WTC11 (cell line): ENCODE results near the gene UNKL. TPM values are rescaled to one million over a fixed set of nuclear protein-coding genes. Genes with fewer than 3 reads are reported as not detected.

Experiments
- ATAC-seq: fragments of 200-7000 bp; cut with Tn5 transposase; 2 replicates; pipeline ENCODE4 v1.10.0; 2021; ENCODE audit warnings: mild to moderate bottlenecking, moderate library complexity
- CTCF ChIA-PET: fragments of 300-600 bp; sonication (Branson Sonifier 250); formaldehyde crosslinking; loops from one replicate; lab custom pipeline; 2021; ENCODE audit warnings: antibody characterized with exemption; lab: Charles Lee
- POLR2A ChIA-PET: fragments of 350-600 bp; sonication (Branson Sonifier 250); formaldehyde crosslinking; loops from one replicate; lab custom pipeline; 2021; ENCODE audit warnings: antibody characterized with exemption; lab: Charles Lee
- DNase-seq: peaks from one replicate; pipeline ENCODE4 v3.0.0; 2021; ENCODE audit warnings: low spot score
- H3K27ac Mint-ChIP-seq: 2 replicates; pipeline ENCODE4 v1.8.0; 2021; ENCODE audit warnings: mixed read lengths
- H3K27me3 Mint-ChIP-seq: 2 replicates; pipeline ENCODE4 v1.8.0; 2021; ENCODE audit warnings: low read depth, mild to moderate bottlenecking, moderate library complexity, mixed read lengths
- H3K36me3 Mint-ChIP-seq: 2 replicates; pipeline ENCODE4 v1.8.0; 2021; ENCODE audit warnings: mixed read lengths
- H3K4me1 Mint-ChIP-seq: 2 replicates; pipeline ENCODE4 v1.8.0; 2022; ENCODE audit warnings: mixed read lengths
- H3K4me3 Mint-ChIP-seq: 2 replicates; pipeline ENCODE4 v1.8.0; 2021; ENCODE audit warnings: mild to moderate bottlenecking, moderate library complexity, mixed read lengths
- H3K9me3 Mint-ChIP-seq: 2 replicates; pipeline ENCODE4 v1.8.0; 2021; ENCODE audit warnings: mixed read lengths
- ESRRA ChIP-seq: sonication (generic); formaldehyde crosslinking; IDR thresholded peaks from 2 replicates; pipeline ENCODE4 v1.8.1; 2022; ENCODE audit warnings: mild to moderate bottlenecking, missing genetic modification reagents, borderline replicate concordance
- FOXJ3 ChIP-seq: sonication (generic); formaldehyde crosslinking; IDR thresholded peaks from 2 replicates; pipeline ENCODE4 v1.9.0; 2021; ENCODE audit warnings: missing genetic modification reagents, mild to moderate bottlenecking, borderline replicate concordance
- FOXK1 ChIP-seq: sonication (generic); formaldehyde crosslinking; IDR thresholded peaks from 2 replicates; pipeline ENCODE4 v1.8.0; 2022; ENCODE audit warnings: mild to moderate bottlenecking, moderate library complexity, missing genetic modification reagents
- FOXP1 ChIP-seq: sonication (generic); formaldehyde crosslinking; IDR thresholded peaks from 2 replicates; pipeline ENCODE4 v1.8.0; 2022; ENCODE audit warnings: missing genetic modification reagents, mild to moderate bottlenecking, moderate library complexity, borderline replicate concordance
- GABPB1 ChIP-seq: sonication (generic); formaldehyde crosslinking; IDR thresholded peaks from 2 replicates; pipeline ENCODE4 v1.8.1; 2023; ENCODE audit warnings: mild to moderate bottlenecking, missing genetic modification reagents
- GRHL2 ChIP-seq: fragments of 250-450 bp; sonication (Bioruptor Pico); IDR thresholded peaks from 2 replicates; pipeline ENCODE4 v1.8.0; 2022; ENCODE audit warnings: mild to moderate bottlenecking, moderate library complexity; ENCODE audit not compliant: insufficient replicate concordance, severe bottlenecking
- JAZF1 ChIP-seq: fragments of 250-450 bp; sonication (Bioruptor Pico); IDR thresholded peaks from 2 replicates; pipeline ENCODE4 v1.9.0; 2021; ENCODE audit warnings: moderate library complexity, mild to moderate bottlenecking, inconsistent platforms
- KAT7 ChIP-seq: sonication (generic); formaldehyde crosslinking; IDR thresholded peaks from 2 replicates; pipeline ENCODE4 v1.8.1; 2023; ENCODE audit warnings: missing genetic modification reagents, mild to moderate bottlenecking, borderline replicate concordance
- NFATC4 ChIP-seq: fragments of 250-450 bp; sonication (Bioruptor Pico); IDR thresholded peaks from 2 replicates; pipeline ENCODE4 v1.9.0; 2021; ENCODE audit warnings: mild to moderate bottlenecking
- SP1 ChIP-seq: sonication (generic); formaldehyde crosslinking; conservative IDR thresholded peaks from 2 replicates; pipeline ENCODE4 v1.8.1; 2022; ENCODE audit warnings: missing genetic modification reagents
- TCF7 ChIP-seq: sonication (generic); formaldehyde crosslinking; IDR thresholded peaks from 2 replicates; pipeline ENCODE4 v1.8.0; 2022; ENCODE audit warnings: mild to moderate bottlenecking, low read depth, missing genetic modification reagents, moderate library complexity
- TEAD4 ChIP-seq: sonication (generic); formaldehyde crosslinking; IDR thresholded peaks from 2 replicates; pipeline ENCODE4 v1.8.0; 2022; ENCODE audit warnings: mild to moderate bottlenecking, missing genetic modification reagents
- USF1 ChIP-seq: sonication (generic); formaldehyde crosslinking; IDR thresholded peaks from 2 replicates; pipeline ENCODE4 v1.8.0; 2022; ENCODE audit warnings: mild to moderate bottlenecking, missing genetic modification reagents
- ZBTB21 ChIP-seq: sonication (generic); formaldehyde crosslinking; IDR thresholded peaks from 2 replicates; pipeline ENCODE4 v1.8.1; 2023; ENCODE audit warnings: mild to moderate bottlenecking, missing genetic modification reagents, borderline replicate concordance
- ZNF416 ChIP-seq: fragments of 250-450 bp; sonication (Bioruptor Pico); IDR thresholded peaks from 2 replicates; pipeline ENCODE4 v1.9.0; 2021; ENCODE audit warnings: mild to moderate bottlenecking, inconsistent platforms
- ZNF423 ChIP-seq: fragments of 250-450 bp; sonication (Bioruptor Pico); IDR thresholded peaks from 2 replicates; pipeline ENCODE4 v2.1.2; 2022; ENCODE audit warnings: mild to moderate bottlenecking, moderate library complexity
- ZNF425 ChIP-seq: fragments of 250-450 bp; sonication (Bioruptor Pico); conservative IDR thresholded peaks from 2 replicates; pipeline ENCODE4 v1.9.0; 2021; ENCODE audit warnings: mild to moderate bottlenecking
- total RNA-seq: library from RNA; stranded (reverse); gene quantifications from 3 replicates; pipeline ENCODE4 v1.2.3, GENCODE V29; 2021
- TF ChIP-seq, protein P1 (sequence below): fragments of 250-450 bp; sonication (Bioruptor Pico); IDR thresholded peaks from 2 replicates; pipeline ENCODE4 v1.9.0; 2021; ENCODE audit warnings: mild to moderate bottlenecking, borderline replicate concordance
- TF ChIP-seq, protein P2 (sequence below): sonication (generic); formaldehyde crosslinking; IDR thresholded peaks from 2 replicates; pipeline ENCODE4 v1.8.1; 2023; ENCODE audit warnings: mild to moderate bottlenecking, missing genetic modification reagents, borderline replicate concordance

UNKL gene
- total RNA-seq, 1 experiment from 2014 or later, result 53.3 TPM

- DNase-seq (no peak), ATAC-seq (no peak)
- H3K27me3 Mint-ChIP-seq, result no peaks in the 10 kb centered on the region
- H3K9me3 Mint-ChIP-seq, result no peaks in the 10 kb centered on the region
- CTCF ChIA-PET, result interaction anchor here (3.8 kb wide), 1 partner anchor 13 kb away, joined by 31 read pairs; no protein-coding TSS in a partner anchor
- H3K4me3 Mint-ChIP-seq, result no peak overlapping the region
- no peaks in the 10 kb centered on the region for H3K4me1 Mint-ChIP-seq
- peak overlapping the region; percentile 65; the same call in 1 of the 2 replicates for H3K27ac Mint-ChIP-seq
- POLR2A ChIA-PET, result no interaction called here
- peaks cover 15% of the 10 kb centered on the region for H3K36me3 Mint-ChIP-seq
- no peak for TF ChIP-seq FOXP1 (CRISPR knock-in tag)
- TF ChIP-seq ZNF423 (CRISPR knock-in tag), result no peak
- TF ChIP-seq JAZF1 (CRISPR knock-in tag), result no peak
- TF ChIP-seq ZBTB21 (CRISPR knock-in tag), result no peak
- no peak for TF ChIP-seq SP1 (CRISPR knock-in tag)
- TF ChIP-seq ZNF416 (CRISPR knock-in tag), result no peak
- TF ChIP-seq, protein P1, sequence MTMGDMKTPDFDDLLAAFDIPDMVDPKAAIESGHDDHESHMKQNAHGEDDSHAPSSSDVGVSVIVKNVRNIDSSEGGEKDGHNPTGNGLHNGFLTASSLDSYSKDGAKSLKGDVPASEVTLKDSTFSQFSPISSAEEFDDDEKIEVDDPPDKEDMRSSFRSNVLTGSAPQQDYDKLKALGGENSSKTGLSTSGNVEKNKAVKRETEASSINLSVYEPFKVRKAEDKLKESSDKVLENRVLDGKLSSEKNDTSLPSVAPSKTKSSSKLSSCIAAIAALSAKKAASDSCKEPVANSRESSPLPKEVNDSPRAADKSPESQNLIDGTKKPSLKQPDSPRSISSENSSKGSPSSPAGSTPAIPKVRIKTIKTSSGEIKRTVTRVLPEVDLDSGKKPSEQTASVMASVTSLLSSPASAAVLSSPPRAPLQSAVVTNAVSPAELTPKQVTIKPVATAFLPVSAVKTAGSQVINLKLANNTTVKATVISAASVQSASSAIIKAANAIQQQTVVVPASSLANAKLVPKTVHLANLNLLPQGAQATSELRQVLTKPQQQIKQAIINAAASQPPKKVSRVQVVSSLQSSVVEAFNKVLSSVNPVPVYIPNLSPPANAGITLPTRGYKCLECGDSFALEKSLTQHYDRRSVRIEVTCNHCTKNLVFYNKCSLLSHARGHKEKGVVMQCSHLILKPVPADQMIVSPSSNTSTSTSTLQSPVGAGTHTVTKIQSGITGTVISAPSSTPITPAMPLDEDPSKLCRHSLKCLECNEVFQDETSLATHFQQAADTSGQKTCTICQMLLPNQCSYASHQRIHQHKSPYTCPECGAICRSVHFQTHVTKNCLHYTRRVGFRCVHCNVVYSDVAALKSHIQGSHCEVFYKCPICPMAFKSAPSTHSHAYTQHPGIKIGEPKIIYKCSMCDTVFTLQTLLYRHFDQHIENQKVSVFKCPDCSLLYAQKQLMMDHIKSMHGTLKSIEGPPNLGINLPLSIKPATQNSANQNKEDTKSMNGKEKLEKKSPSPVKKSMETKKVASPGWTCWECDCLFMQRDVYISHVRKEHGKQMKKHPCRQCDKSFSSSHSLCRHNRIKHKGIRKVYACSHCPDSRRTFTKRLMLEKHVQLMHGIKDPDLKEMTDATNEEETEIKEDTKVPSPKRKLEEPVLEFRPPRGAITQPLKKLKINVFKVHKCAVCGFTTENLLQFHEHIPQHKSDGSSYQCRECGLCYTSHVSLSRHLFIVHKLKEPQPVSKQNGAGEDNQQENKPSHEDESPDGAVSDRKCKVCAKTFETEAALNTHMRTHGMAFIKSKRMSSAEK (CRISPR knock-in tag), result no peak
- TF ChIP-seq ZNF425 (CRISPR knock-in tag), result no peak
- TF ChIP-seq FOXJ3, result no peak
- TF ChIP-seq USF1 (CRISPR knock-in tag), result no peak
- TF ChIP-seq KAT7 (CRISPR knock-in tag), result no peak
- no peak for TF ChIP-seq ESRRA (CRISPR knock-in tag)
- no peak for TF ChIP-seq TEAD4 (CRISPR knock-in tag)
- TF ChIP-seq, protein P2, sequence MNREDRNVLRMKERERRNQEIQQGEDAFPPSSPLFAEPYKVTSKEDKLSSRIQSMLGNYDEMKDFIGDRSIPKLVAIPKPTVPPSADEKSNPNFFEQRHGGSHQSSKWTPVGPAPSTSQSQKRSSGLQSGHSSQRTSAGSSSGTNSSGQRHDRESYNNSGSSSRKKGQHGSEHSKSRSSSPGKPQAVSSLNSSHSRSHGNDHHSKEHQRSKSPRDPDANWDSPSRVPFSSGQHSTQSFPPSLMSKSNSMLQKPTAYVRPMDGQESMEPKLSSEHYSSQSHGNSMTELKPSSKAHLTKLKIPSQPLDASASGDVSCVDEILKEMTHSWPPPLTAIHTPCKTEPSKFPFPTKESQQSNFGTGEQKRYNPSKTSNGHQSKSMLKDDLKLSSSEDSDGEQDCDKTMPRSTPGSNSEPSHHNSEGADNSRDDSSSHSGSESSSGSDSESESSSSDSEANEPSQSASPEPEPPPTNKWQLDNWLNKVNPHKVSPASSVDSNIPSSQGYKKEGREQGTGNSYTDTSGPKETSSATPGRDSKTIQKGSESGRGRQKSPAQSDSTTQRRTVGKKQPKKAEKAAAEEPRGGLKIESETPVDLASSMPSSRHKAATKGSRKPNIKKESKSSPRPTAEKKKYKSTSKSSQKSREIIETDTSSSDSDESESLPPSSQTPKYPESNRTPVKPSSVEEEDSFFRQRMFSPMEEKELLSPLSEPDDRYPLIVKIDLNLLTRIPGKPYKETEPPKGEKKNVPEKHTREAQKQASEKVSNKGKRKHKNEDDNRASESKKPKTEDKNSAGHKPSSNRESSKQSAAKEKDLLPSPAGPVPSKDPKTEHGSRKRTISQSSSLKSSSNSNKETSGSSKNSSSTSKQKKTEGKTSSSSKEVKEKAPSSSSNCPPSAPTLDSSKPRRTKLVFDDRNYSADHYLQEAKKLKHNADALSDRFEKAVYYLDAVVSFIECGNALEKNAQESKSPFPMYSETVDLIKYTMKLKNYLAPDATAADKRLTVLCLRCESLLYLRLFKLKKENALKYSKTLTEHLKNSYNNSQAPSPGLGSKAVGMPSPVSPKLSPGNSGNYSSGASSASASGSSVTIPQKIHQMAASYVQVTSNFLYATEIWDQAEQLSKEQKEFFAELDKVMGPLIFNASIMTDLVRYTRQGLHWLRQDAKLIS (CRISPR knock-in tag), result no peak
- TF ChIP-seq NFATC4 (CRISPR knock-in tag), result no peak
- no peak for TF ChIP-seq GABPB1 (CRISPR knock-in tag)
- no peak for TF ChIP-seq GRHL2 (CRISPR knock-in tag)
- TF ChIP-seq TCF7 (CRISPR knock-in tag), result no peak
- TF ChIP-seq FOXK1 (CRISPR knock-in tag), result no peak
These were observed 48.3 kb downstream of the UNKL start for GRCh38 chr16:1366060-1366711.
